Thyroid gland (tissue), 4 donors: ENCODE results near the gene VCAN.

Experiments used
- CTCF ChIP-seq, 6 experiments: fragments of 200-600 bp in 3 of 6; fragments of 450-650 bp in 3 of 6; sonication (generic) in 3 of 6; IDR thresholded peaks; one replicate each; pipeline ENCODE4 v1.5.1; 2016 to 2019; ENCODE audit warnings: antibody characterized with exemption in 6 of 6, mild to moderate bottlenecking in 2 of 6, inconsistent platforms in 1 of 6, moderate library complexity in 1 of 6
- POLR2A ChIP-seq, 2 donors: fragments of 450-650 bp; IDR thresholded peaks; one replicate each; pipeline ENCODE4 v1.6.1; 2017; ENCODE audit warnings: antibody characterized with exemption in 2 of 2, mild to moderate bottlenecking in 2 of 2, moderate library complexity in 1 of 2

- TF ChIP-seq CTCF (IDR thresholded peaks at IDR 0.05) (no peak), POLR2A (IDR thresholded peaks at IDR 0.05) (no peak)
Measured at GRCh38 chr5:83555263-83555662, 83.7 kb downstream of the VCAN start.
